SW 1271 (cell line): ENCODE results near the gene KCNE4.

Experiments
- DNase-seq, 2 experiments: peaks; one replicate each; lab custom pipeline; 2025; lab: John Stamatoyannopoulos, UW

KCNE4 gene

DNA sequence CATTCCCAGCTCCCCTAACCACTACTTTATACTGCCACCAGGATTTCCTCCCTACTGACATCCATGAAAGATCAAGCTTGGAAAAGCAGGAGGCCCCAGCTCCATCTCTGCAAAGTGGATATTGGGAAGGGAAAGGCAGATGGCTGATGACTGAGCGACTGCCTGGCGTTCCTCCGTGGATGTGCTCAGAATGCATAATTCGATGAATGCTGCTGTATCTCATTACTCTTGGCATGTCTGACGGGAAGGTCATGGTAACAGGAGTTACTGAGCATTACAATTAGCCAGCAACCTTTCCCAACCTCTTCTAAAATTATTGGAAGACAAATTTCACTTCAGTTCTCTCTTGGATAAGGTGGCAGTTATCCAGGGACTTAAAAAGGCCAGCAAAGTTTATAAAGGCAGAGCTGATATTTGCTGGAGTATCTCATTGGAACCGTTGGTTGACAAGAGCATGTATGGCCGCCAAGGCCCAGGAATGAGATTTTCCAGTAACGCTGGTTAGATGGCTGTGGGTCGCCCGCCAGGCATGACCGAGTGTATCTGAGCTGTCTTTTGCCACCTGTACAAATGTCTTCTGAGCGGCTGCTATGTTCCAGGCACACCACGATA lies 34.5 kb downstream of the KCNE4 start:
- DNase-seq: no peak

DNA sequence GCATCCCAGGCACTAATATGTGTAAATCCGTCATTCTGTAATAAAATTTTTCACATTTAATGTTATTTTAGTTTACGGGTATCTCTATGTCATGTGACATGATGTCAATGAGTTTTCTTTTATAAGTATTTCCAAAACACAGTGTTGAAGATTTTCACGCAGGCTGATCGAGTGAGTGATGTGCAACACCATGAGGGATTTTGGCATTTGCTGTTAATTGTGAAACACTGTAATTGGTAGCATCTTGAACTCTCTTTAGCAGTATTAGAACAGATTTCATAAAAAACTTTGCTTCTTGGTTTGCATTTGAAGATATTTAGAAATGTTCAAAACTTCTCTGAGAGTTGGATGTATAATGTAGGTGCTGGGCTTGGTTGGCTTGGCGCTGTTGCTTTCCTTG lies 35.5 kb downstream of the KCNE4 start:
- no peak for DNase-seq

DNA sequence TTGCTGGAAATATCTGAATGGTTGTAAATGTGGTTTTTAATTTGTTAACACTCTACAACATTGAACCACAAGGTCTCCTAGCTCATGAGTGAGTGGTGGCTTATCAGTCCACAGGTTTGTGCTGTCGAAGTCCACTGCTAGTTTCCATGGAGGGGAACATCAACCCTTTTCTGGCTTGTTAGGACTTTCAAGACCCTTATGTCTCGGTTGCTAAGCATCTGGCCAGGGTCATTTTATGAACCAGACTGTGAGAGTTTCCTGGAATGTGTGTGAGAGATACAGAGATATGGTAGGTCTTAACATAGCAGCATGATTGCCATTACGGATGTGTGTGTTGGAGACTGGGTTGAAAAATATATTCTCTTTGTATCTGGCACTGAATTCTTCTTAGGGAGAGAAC lies 36.9 kb downstream of the KCNE4 start:
- DNase-seq: no peak

- DNase-seq: no peak
Observed at GRCh38 chr2:223090039-223090438, 38.0 kb downstream of the KCNE4 start.

DNA sequence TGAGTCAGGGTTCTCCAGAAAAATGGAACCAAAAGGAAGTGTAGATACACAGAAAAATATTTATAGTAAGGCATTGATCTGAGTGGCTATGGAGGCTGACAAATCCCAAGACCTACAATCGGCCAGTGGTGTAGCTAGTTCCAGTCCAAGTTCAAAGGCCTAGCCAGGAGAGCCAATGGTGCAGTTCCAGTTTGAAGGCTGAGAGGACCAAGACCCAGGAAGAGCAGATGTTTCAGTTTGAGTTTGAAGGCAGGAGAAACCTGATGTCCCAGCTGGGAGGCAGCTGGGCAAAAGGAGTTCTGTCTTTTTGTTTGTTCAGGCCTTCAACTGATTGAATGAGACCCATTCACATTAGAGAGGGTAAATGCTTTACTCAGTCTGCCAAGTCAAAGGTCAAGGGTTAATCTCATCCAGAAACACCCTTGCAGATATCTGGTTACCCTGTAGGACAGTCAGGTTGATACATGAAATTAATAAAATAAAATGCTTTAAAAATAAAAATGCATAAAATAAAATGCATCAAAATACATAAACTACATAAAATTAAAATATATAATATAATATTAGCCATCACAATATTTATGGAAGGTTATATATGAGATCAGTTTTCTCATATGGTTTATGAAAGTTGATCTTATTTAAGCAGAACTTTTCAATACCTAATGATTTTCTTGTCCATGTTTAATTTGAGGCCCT lies 38.7 kb downstream of the KCNE4 start:
- no peak for DNase-seq

DNA sequence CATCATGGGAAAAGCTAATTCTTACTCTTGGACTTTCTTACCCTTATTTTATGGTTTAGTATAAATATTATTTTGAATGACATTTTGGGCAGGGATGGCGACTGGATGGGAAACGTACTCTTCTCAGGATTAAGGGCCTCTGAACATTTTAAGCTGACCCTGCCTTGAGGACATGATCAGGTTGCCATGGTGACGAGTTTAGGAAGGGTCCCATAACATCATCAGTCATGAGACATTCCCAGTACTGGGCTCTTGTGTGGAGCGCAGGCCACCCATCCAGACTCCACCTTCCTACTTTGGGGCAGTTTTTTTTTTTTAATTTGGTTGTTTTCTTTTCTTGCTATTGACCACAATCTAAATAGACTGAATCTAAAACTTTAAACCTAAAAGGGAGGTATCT lies 40.7 kb downstream of the KCNE4 start:
- no peak for DNase-seq

- no peak for DNase-seq
Observed at GRCh38 chr2:223093436-223094241, 41.6 kb downstream of the KCNE4 start.

DNA sequence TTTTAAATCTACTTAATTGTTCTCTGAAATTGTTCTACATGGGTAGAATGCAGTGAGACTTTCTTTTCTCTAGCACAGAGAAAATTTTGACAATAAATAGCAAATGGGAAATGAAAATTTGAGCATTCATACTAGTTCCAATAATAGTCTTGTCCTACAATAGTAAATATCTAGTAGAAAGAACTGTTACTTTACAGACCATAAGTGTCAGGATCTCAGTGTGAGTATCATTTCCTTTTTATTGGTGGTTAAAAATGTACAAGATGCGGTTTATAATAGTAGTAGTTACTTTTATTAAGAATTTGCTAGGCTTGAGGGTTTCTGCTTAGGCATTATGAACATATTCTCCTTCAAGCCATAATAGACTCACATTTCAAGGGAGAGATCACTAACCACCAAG lies 43.2 kb downstream of the KCNE4 start:
- no peak for DNase-seq

GRCh38 chr2:223096235-223096970 lies 44.4 kb downstream of the KCNE4 start:
- no peak for DNase-seq

DNA sequence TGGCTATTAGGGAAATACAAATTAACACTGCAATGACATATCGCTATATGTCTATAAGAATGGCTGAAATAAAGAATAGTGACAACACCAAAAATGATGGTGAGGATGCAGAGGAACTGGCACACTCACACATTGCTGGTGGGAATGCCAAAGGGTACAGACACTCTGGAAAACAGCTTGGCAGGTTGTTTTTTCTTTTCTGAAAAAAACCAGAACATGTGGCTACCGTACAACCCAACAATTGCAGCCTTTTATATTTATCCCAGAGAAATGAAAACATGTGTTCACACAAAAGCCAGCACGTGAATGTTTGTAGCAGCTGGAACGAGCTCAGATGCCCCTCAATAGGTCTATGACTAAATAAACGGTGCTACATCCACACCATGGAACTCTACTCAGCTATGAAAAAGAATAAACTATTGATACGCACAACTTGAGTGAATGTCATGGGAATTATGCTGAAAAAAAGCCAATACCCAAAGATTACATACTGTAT lies 45.9 kb downstream of the KCNE4 start:
- no peak for DNase-seq

- DNase-seq: no peak
Observed at GRCh38 chr2:223099561-223099960, 47.6 kb downstream of the KCNE4 start.

- DNase-seq: no peak
Observed at GRCh38 chr2:223100061-223100511, 48.1 kb downstream of the KCNE4 start.

DNA sequence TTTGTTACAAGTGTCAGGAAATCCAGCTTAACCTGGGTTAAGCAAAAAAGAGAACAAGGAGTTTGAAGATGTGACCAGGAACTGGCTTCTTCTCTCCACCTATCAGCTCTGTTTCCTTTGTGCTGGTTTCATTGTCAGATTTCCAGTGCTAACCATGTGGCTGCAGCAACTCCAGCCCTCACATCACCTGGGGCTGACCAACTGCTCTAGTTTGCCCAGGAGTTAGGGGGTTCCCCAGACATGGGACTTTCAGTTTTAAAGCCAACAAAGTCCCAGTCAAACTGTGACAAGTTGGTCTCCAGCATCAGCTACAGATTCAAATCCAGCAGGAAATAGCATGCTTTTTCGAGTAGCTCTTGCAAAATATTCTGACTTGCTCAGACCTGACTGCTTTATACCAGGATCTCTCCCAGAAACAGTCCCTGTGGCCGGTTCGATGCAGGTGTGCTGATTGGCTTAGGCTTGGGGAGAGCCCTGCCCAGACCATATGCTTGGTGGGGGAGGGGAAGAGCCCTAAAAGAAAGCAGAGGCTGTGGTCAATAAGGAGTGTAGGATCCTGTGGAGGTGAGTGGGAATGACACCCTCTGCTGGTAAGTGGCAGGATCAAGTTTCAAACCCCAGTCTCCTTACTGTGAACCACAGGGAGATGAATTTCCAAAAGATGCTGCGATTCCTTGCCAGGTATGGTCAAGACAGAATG lies 49.5 kb downstream of the KCNE4 start:
- DNase-seq: peak in 1 of 2 experiments; percentile 21

- no peak for DNase-seq
Observed at GRCh38 chr2:223102040-223102400, 50.0 kb downstream of the KCNE4 start.

DNA sequence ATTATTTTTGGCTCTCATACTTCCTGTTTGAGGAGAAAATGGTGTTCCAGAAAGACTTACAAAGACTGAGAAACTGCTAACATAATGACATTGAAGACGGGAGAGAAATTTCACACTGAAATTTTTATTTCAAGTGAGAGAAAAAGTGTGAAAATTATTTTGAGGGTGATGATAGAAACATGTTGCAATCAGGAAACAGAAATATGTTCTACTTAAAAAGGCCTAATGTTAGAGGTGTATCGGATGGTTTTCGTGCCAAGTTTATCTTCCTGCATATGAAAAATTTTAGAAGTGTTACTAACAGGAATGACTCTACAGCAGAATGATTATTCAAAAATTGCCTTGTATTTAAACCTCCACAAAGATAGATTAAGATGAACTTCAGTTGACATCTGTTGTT lies 50.5 kb downstream of the KCNE4 start:
- DNase-seq: no peak

GRCh38 chr2:223104336-223105132 lies 52.5 kb downstream of the KCNE4 start:
- no peak for DNase-seq
